ENCODE results near the gene TASOR2. TPM values are rescaled to one million over a fixed set of nuclear protein-coding genes. Genes with fewer than 3 reads are reported as not detected.
A peak's percentile ranks its signal among the peaks of the same experiment; 100 is the strongest.

The TASOR2 gene
- total RNA-seq, 1 donor from 2014 or later: 54.3 TPM

GRCh38 chr10:5645944-5646617 lies 38.6 kb upstream of the TASOR2 start:
- Histone ChIP-seq H3K9me3 (ENCODE audit: control insufficient read depth in 3 of 3, low read length in 3 of 3) (no peaks in the 10 kb centered on the region), H3K4me3 (ENCODE audit: low read length in 3 of 3) (no peak overlapping the region), H3K4me1 (ENCODE audit: control insufficient read depth in 3 of 3, insufficient read depth in 3 of 3, low read length in 3 of 3) (peaks cover 12 to 28% (median 16%) of the 10 kb centered on the region in 3 donors), H3K9ac (ENCODE audit: low read depth in 1 of 3, low read length in 3 of 3) (peak overlapping the region in 2 of 3 donors; percentile 16 to 38), H3K27me3 (ENCODE audit: control insufficient read depth in 3 of 3, insufficient read depth in 3 of 3, low read length in 3 of 3) (no peaks in the 10 kb centered on the region), H3K36me3 (ENCODE audit: control insufficient read depth in 3 of 3, insufficient read depth in 3 of 3, low read length in 3 of 3) (peaks cover 26 to 42% (median 30%) of the 10 kb centered on the region in 3 donors), H3K27ac (ENCODE audit: low read depth, low read length) (peak overlapping the region; percentile 70)

- no peaks in the 10 kb centered on the region for H3K27me3 ChIP-seq (ENCODE audit: control insufficient read depth in 3 of 3, insufficient read depth in 3 of 3, low read length in 3 of 3)
- H3K9ac ChIP-seq (ENCODE audit: low read depth in 1 of 3, low read length in 3 of 3): no peak overlapping the region
- H3K4me1 ChIP-seq (ENCODE audit: control insufficient read depth in 3 of 3, insufficient read depth in 3 of 3, low read length in 3 of 3): peaks cover 16 to 30% (median 18%) of the 10 kb centered on the region in 3 donors
- no peak overlapping the region for H3K27ac ChIP-seq (ENCODE audit: low read depth, low read length)
- H3K9me3 ChIP-seq (ENCODE audit: control insufficient read depth in 3 of 3, low read length in 3 of 3): no peaks in the 10 kb centered on the region
- peaks cover 22 to 33% (median 23%) of the 10 kb centered on the region in 3 donors for H3K36me3 ChIP-seq (ENCODE audit: control insufficient read depth in 3 of 3, insufficient read depth in 3 of 3, low read length in 3 of 3)
- no peak overlapping the region for H3K4me3 ChIP-seq (ENCODE audit: low read length in 3 of 3)
Observed at GRCh38 chr10:5647507-5648240, 37.0 kb upstream of the TASOR2 start.

GRCh38 chr10:5648494-5649457 lies 35.9 kb upstream of the TASOR2 start:
- Histone ChIP-seq H3K4me3 (ENCODE audit: low read length in 3 of 3) (no peak overlapping the region), H3K27ac (ENCODE audit: low read depth, low read length) (no peak overlapping the region), H3K9me3 (ENCODE audit: control insufficient read depth in 3 of 3, low read length in 3 of 3) (no peaks in the 10 kb centered on the region), H3K9ac (ENCODE audit: low read depth in 1 of 3, low read length in 3 of 3) (no peak overlapping the region), H3K36me3 (ENCODE audit: control insufficient read depth in 3 of 3, insufficient read depth in 3 of 3, low read length in 3 of 3) (peaks cover 21 to 31% (median 22%) of the 10 kb centered on the region in 3 donors), H3K4me1 (ENCODE audit: control insufficient read depth in 3 of 3, insufficient read depth in 3 of 3, low read length in 3 of 3) (peaks cover 19 to 25% (median 21%) of the 10 kb centered on the region in 3 donors), H3K27me3 (ENCODE audit: control insufficient read depth in 3 of 3, insufficient read depth in 3 of 3, low read length in 3 of 3) (no peaks in the 10 kb centered on the region)

- H3K36me3 ChIP-seq (ENCODE audit: control insufficient read depth in 3 of 3, insufficient read depth in 3 of 3, low read length in 3 of 3): peaks cover 17 to 23% (median 19%) of the 10 kb centered on the region in 3 donors
- no peak overlapping the region for H3K9ac ChIP-seq (ENCODE audit: low read depth in 1 of 3, low read length in 3 of 3)
- no peak overlapping the region for H3K27ac ChIP-seq (ENCODE audit: low read depth, low read length)
- peaks cover 17 to 21% (median 19%) of the 10 kb centered on the region in 3 donors for H3K4me1 ChIP-seq (ENCODE audit: control insufficient read depth in 3 of 3, insufficient read depth in 3 of 3, low read length in 3 of 3)
- no peak overlapping the region for H3K4me3 ChIP-seq (ENCODE audit: low read length in 3 of 3)
- H3K9me3 ChIP-seq (ENCODE audit: control insufficient read depth in 3 of 3, low read length in 3 of 3): no peaks in the 10 kb centered on the region
- no peaks in the 10 kb centered on the region for H3K27me3 ChIP-seq (ENCODE audit: control insufficient read depth in 3 of 3, insufficient read depth in 3 of 3, low read length in 3 of 3)
Observed at GRCh38 chr10:5649746-5650145, 34.9 kb upstream of the TASOR2 start.

GRCh38 chr10:5650664-5651387 lies 33.8 kb upstream of the TASOR2 start:
- no peak overlapping the region for H3K9ac ChIP-seq (ENCODE audit: low read depth in 1 of 3, low read length in 3 of 3)
- H3K36me3 ChIP-seq (ENCODE audit: control insufficient read depth in 3 of 3, insufficient read depth in 3 of 3, low read length in 3 of 3): peaks cover 16 to 23% (median 19%) of the 10 kb centered on the region in 3 donors
- no peak overlapping the region for H3K27ac ChIP-seq (ENCODE audit: low read depth, low read length)
- no peaks in the 10 kb centered on the region for H3K9me3 ChIP-seq (ENCODE audit: control insufficient read depth in 3 of 3, low read length in 3 of 3)
- H3K27me3 ChIP-seq (ENCODE audit: control insufficient read depth in 3 of 3, insufficient read depth in 3 of 3, low read length in 3 of 3): no peaks in the 10 kb centered on the region
- H3K4me3 ChIP-seq (ENCODE audit: low read length in 3 of 3): no peak overlapping the region
- H3K4me1 ChIP-seq (ENCODE audit: control insufficient read depth in 3 of 3, insufficient read depth in 3 of 3, low read length in 3 of 3): peaks cover 10 to 16% (median 10%) of the 10 kb centered on the region in 3 donors

- Histone ChIP-seq H3K4me3 (ENCODE audit: low read length in 3 of 3) (no peak overlapping the region), H3K27me3 (ENCODE audit: control insufficient read depth in 3 of 3, insufficient read depth in 3 of 3, low read length in 3 of 3) (no peaks in the 10 kb centered on the region), H3K36me3 (ENCODE audit: control insufficient read depth in 3 of 3, insufficient read depth in 3 of 3, low read length in 3 of 3) (peaks cover 14 to 23% (median 17%) of the 10 kb centered on the region in 3 donors), H3K9ac (ENCODE audit: low read depth in 1 of 3, low read length in 3 of 3) (no peak overlapping the region), H3K4me1 (ENCODE audit: control insufficient read depth in 3 of 3, insufficient read depth in 3 of 3, low read length in 3 of 3) (peaks cover 5 to 12% (median 7%) of the 10 kb centered on the region in 3 donors), H3K9me3 (ENCODE audit: control insufficient read depth in 3 of 3, low read length in 3 of 3) (no peaks in the 10 kb centered on the region), H3K27ac (ENCODE audit: low read depth, low read length) (no peak overlapping the region)
Observed at GRCh38 chr10:5651388-5651764, 33.3 kb upstream of the TASOR2 start.

GRCh38 chr10:5652746-5653145 lies 31.9 kb upstream of the TASOR2 start:
- H3K4me3 ChIP-seq (ENCODE audit: low read length in 3 of 3): no peak overlapping the region
- H3K9me3 ChIP-seq (ENCODE audit: control insufficient read depth in 3 of 3, low read length in 3 of 3): no peaks in the 10 kb centered on the region
- no peaks in the 10 kb centered on the region for H3K27me3 ChIP-seq (ENCODE audit: control insufficient read depth in 3 of 3, insufficient read depth in 3 of 3, low read length in 3 of 3)
- H3K9ac ChIP-seq (ENCODE audit: low read depth in 1 of 3, low read length in 3 of 3): peak overlapping the region in 1 of 3 donors; percentile 20
- H3K36me3 ChIP-seq (ENCODE audit: control insufficient read depth in 3 of 3, insufficient read depth in 3 of 3, low read length in 3 of 3): peaks cover 10 to 20% (median 14%) of the 10 kb centered on the region in 3 donors
- H3K27ac ChIP-seq (ENCODE audit: low read depth, low read length): no peak overlapping the region
- H3K4me1 ChIP-seq (ENCODE audit: control insufficient read depth in 3 of 3, insufficient read depth in 3 of 3, low read length in 3 of 3): peaks cover 4 to 10% (median 7%) of the 10 kb centered on the region in 3 donors

GRCh38 chr10:5654218-5654755 lies 30.4 kb upstream of the TASOR2 start:
- Histone ChIP-seq H3K4me1 (ENCODE audit: control insufficient read depth in 3 of 3, insufficient read depth in 3 of 3, low read length in 3 of 3) (peaks cover 4 to 11% (median 11%) of the 10 kb centered on the region in 3 donors), H3K9me3 (ENCODE audit: control insufficient read depth in 3 of 3, low read length in 3 of 3) (no peaks in the 10 kb centered on the region), H3K27me3 (ENCODE audit: control insufficient read depth in 3 of 3, insufficient read depth in 3 of 3, low read length in 3 of 3) (no peaks in the 10 kb centered on the region), H3K4me3 (ENCODE audit: low read length in 3 of 3) (no peak overlapping the region), H3K9ac (ENCODE audit: low read depth in 1 of 3, low read length in 3 of 3) (no peak overlapping the region), H3K27ac (ENCODE audit: low read depth, low read length) (no peak overlapping the region), H3K36me3 (ENCODE audit: control insufficient read depth in 3 of 3, insufficient read depth in 3 of 3, low read length in 3 of 3) (peaks cover 0 to 14% (median 7%) of the 10 kb centered on the region in 3 donors)

- Histone ChIP-seq H3K9me3 (ENCODE audit: control insufficient read depth in 3 of 3, low read length in 3 of 3) (no peaks in the 10 kb centered on the region), H3K9ac (ENCODE audit: low read depth in 1 of 3, low read length in 3 of 3) (no peak overlapping the region), H3K36me3 (ENCODE audit: control insufficient read depth in 3 of 3, insufficient read depth in 3 of 3, low read length in 3 of 3) (peaks cover 0 to 8% (median 7%) of the 10 kb centered on the region in 3 donors), H3K4me3 (ENCODE audit: low read length in 3 of 3) (no peak overlapping the region), H3K27ac (ENCODE audit: low read depth, low read length) (no peak overlapping the region), H3K4me1 (ENCODE audit: control insufficient read depth in 3 of 3, insufficient read depth in 3 of 3, low read length in 3 of 3) (peaks cover 4 to 19% (median 13%) of the 10 kb centered on the region in 3 donors), H3K27me3 (ENCODE audit: control insufficient read depth in 3 of 3, insufficient read depth in 3 of 3, low read length in 3 of 3) (no peaks in the 10 kb centered on the region)
Observed at GRCh38 chr10:5655121-5655520, 29.5 kb upstream of the TASOR2 start.
